Ishikawa (cell line): ENCODE results near the gene RAB31.

Source experiments
- CREB1 ChIP-seq: IDR thresholded peaks from 2 replicates; pipeline ENCODE4 v1.6.1; 2012; ENCODE audit warnings: low read depth
- EGR1 ChIP-seq: IDR thresholded peaks from 2 replicates; pipeline ENCODE4 v1.6.1; 2012
- EP300 ChIP-seq: IDR thresholded peaks from 2 replicates; pipeline ENCODE4 v1.6.1; 2012; ENCODE audit warnings: borderline replicate concordance
- FOXM1 ChIP-seq: IDR thresholded peaks from 2 replicates; pipeline ENCODE4 v1.6.1; 2012; ENCODE audit warnings: low read depth, borderline replicate concordance
- RAD21 ChIP-seq: IDR thresholded peaks from 2 replicates; pipeline ENCODE4 v1.6.1; 2012; ENCODE audit warnings: low read depth
- TCF12 ChIP-seq: IDR thresholded peaks from 2 replicates; pipeline ENCODE4 v1.6.1; 2012; ENCODE audit warnings: low read depth
- YY1 ChIP-seq: IDR thresholded peaks from 2 replicates; pipeline ENCODE4 v1.6.1; 2012; ENCODE audit warnings: low read depth
- ZBTB7A ChIP-seq: IDR thresholded peaks from 2 replicates; pipeline ENCODE4 v1.6.1; 2012; ENCODE audit warnings: low read depth
- TF ChIP-seq, protein P1 (sequence below): IDR thresholded peaks from 2 replicates; pipeline ENCODE4 v1.6.1; 2012; ENCODE audit warnings: low read depth, mild to moderate bottlenecking
- TF ChIP-seq, protein P2 (sequence below): IDR thresholded peaks from 2 replicates; pipeline ENCODE4 v1.6.1; 2012

DNA sequence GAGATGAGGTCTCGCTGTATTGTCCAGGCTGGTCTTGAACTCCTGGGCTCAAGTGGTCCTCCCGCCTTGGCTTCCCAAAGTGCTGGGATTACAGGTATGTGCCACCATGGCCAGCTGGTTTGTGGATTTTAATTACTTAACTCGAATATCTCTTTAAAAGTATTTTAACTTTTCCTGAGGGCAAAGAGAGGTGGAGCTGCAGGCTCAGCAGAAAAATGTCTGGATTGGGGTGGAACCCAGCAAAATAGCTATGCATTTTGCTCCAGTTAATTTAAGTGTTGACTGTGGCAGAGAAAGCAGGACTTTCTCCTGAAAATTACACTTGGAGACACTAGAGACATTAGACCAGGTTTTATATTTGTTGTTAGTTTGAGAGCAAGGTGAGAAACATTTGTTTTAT lies 142.2 kb downstream of the RAB31 start:
- no peak for TF ChIP-seq TCF12
- no peak for TF ChIP-seq EP300
- TF ChIP-seq, protein P1, sequence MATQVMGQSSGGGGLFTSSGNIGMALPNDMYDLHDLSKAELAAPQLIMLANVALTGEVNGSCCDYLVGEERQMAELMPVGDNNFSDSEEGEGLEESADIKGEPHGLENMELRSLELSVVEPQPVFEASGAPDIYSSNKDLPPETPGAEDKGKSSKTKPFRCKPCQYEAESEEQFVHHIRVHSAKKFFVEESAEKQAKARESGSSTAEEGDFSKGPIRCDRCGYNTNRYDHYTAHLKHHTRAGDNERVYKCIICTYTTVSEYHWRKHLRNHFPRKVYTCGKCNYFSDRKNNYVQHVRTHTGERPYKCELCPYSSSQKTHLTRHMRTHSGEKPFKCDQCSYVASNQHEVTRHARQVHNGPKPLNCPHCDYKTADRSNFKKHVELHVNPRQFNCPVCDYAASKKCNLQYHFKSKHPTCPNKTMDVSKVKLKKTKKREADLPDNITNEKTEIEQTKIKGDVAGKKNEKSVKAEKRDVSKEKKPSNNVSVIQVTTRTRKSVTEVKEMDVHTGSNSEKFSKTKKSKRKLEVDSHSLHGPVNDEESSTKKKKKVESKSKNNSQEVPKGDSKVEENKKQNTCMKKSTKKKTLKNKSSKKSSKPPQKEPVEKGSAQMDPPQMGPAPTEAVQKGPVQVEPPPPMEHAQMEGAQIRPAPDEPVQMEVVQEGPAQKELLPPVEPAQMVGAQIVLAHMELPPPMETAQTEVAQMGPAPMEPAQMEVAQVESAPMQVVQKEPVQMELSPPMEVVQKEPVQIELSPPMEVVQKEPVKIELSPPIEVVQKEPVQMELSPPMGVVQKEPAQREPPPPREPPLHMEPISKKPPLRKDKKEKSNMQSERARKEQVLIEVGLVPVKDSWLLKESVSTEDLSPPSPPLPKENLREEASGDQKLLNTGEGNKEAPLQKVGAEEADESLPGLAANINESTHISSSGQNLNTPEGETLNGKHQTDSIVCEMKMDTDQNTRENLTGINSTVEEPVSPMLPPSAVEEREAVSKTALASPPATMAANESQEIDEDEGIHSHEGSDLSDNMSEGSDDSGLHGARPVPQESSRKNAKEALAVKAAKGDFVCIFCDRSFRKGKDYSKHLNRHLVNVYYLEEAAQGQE: no peak
- no peak for TF ChIP-seq YY1
- no peak for TF ChIP-seq CREB1
- TF ChIP-seq EGR1: no peak
- no peak for TF ChIP-seq RAD21
- TF ChIP-seq ZBTB7A: no peak
- TF ChIP-seq, protein P2, sequence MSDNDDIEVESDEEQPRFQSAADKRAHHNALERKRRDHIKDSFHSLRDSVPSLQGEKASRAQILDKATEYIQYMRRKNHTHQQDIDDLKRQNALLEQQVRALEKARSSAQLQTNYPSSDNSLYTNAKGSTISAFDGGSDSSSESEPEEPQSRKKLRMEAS: no peak
- no peak for TF ChIP-seq FOXM1
